HUDEP-2 (cell line): ENCODE data around the gene MEPE.

Experiments used
- DNase-seq, 76 experiments: peaks; one replicate each; lab custom pipeline; 2025; ENCODE audit not compliant: unreplicated experiment in 76 of 76; lab: John Stamatoyannopoulos, UW

MEPE gene

GRCh38 chr4:87832669-87833068, at the start of gene MEPE:
MEPE (plus strand) TSS chr4:87832969; CDS start chr4:87834715, 1,746 bp downstream.
- DNase-seq: no peak

GRCh38 chr4:87783781-87784180, 49.0 kb upstream of the MEPE start:
- DNase-seq: no peak

- DNase-seq: peak in 22 of 76 experiments; percentile 1 to 53 (median 8)
Observed at GRCh38 chr4:87785731-87786509, 46.8 kb upstream of the MEPE start.

- DNase-seq: no peak
Observed at GRCh38 chr4:87799301-87800113, 33.3 kb upstream of the MEPE start, which contains the start of gene IBSP. IBSP (plus strand) TSS chr4:87799554; CDS start chr4:87802362, 2,808 bp downstream.

- DNase-seq: no peak
Observed at GRCh38 chr4:87802858-87803257, 29.9 kb upstream of the MEPE start.

- no peak for DNase-seq
Observed at GRCh38 chr4:87803421-87803820, 29.3 kb upstream of the MEPE start.

- DNase-seq: no peak
Observed at GRCh38 chr4:87804871-87805270, 27.9 kb upstream of the MEPE start.

GRCh38 chr4:87805971-87806370, 26.8 kb upstream of the MEPE start:
- no peak for DNase-seq

GRCh38 chr4:87806520-87806919, 26.2 kb upstream of the MEPE start:
- no peak for DNase-seq

- DNase-seq: no peak
Observed at GRCh38 chr4:87807402-87807801, 25.4 kb upstream of the MEPE start.

GRCh38 chr4:87811977-87812376, 20.8 kb upstream of the MEPE start:
- DNase-seq: no peak

GRCh38 chr4:87819281-87819919, 13.4 kb upstream of the MEPE start:
- no peak for DNase-seq

GRCh38 chr4:87823200-87823599, 9.6 kb upstream of the MEPE start:
- DNase-seq: no peak

- DNase-seq: no peak
Observed at GRCh38 chr4:87823724-87824123, 9.0 kb upstream of the MEPE start.

- DNase-seq: no peak
Observed at GRCh38 chr4:87824352-87824751, 8.4 kb upstream of the MEPE start.

GRCh38 chr4:87834401-87834800, 1.6 kb downstream of the MEPE start:
- no peak for DNase-seq

- DNase-seq: no peak
Observed at GRCh38 chr4:87835197-87835596, 2.4 kb downstream of the MEPE start.

- DNase-seq: peak in 1 of 76 experiments; percentile 3
Observed at GRCh38 chr4:87835743-87836142, 3.0 kb downstream of the MEPE start.

GRCh38 chr4:87838205-87838604, 5.4 kb downstream of the MEPE start:
- peak in 1 of 76 experiments; percentile 5 for DNase-seq

- DNase-seq: peak in 3 of 76 experiments; percentile 0 to 11 (median 6)
Observed at GRCh38 chr4:87838890-87839591, 6.3 kb downstream of the MEPE start.

GRCh38 chr4:87839592-87839946, 6.8 kb downstream of the MEPE start:
- no peak for DNase-seq
